ENCODE measurements around the gene TGFB2. TPM values are rescaled to one million over a fixed set of nuclear protein-coding genes. Genes with fewer than 3 reads are reported as not detected.

TGFB2 gene
- total and polyA plus RNA-seq, 4 donors, result 0.21 to 0.75 (median 0.41) TPM

GRCh38 chr1:218488531-218488930, 143.4 kb downstream of the TGFB2 start (continued):
- TF ChIP-seq SP1 (IDR thresholded peaks at IDR 0.05), result no peak

GRCh38 chr1:218488986-218489385, 143.8 kb downstream of the TGFB2 start:
- WGBS, result 58% methylated on average over 3 of the region's 3 CpGs

DNA sequence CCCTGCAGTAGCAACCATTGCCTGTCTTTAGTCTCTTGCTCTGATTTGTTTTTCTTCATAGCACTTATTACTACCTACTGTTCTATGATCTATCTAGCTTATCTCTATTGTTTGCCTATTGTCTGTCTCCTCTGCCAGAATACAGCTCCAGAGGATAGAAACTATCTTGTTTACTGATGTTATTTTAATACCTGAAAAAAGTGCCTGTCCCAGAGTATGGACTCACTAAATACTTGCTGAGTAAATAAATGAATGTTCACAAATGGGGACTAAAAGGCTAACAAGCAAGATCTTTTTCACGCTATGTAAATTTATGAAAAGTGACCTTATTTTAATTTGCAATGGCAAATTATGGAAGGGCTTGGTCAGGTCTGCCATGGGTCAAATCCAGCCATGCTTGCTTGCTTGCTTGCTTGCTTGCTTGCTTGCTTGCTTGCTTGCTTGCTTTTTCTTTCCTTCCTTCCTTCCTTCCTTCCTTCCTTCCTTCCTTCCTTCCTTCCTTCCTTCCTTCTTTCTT, 145.3 kb downstream of the TGFB2 start:
- Histone ChIP-seq H3K9me3 (ENCODE audit: control insufficient read depth in 4 of 4, low read length in 3 of 4) (no peaks in the 10 kb centered on the region), H3K27me3 (ENCODE audit: control insufficient read depth in 4 of 4, insufficient read depth in 4 of 4, low read length in 3 of 4) (no peaks in the 10 kb centered on the region), H3K27ac (ENCODE audit: low read depth in 1 of 2, low read length in 2 of 2) (no peak overlapping the region), H3K9ac (ENCODE audit: low read depth in 1 of 2, low read length in 2 of 2) (no peak overlapping the region), H3K4me1 (ENCODE audit: control insufficient read depth in 4 of 4, insufficient read depth in 4 of 4, low read length in 3 of 4) (no peaks in the 10 kb centered on the region), H3K36me3 (ENCODE audit: control insufficient read depth in 4 of 4, insufficient read depth in 3 of 4, low read depth in 1 of 4, low read length in 3 of 4) (no peaks in the 10 kb centered on the region), H3K4me3 (ENCODE audit: low read depth in 1 of 3, low read length in 3 of 3) (no peak overlapping the region)
- DNase-seq (ENCODE audit: low spot score), result no peak
- 75% methylated on average over 1 of the region's 1 CpG for WGBS
- TF ChIP-seq GABPA (IDR thresholded peaks at IDR 0.05 in 1 of 2, conservative IDR thresholded peaks at IDR 0.05 in 1 of 2) (no peak), EGR1 (IDR thresholded peaks at IDR 0.05; ENCODE audit: low read depth in 2 of 2) (no peak), FOXA1 (IDR thresholded peaks at IDR 0.05) (no peak), FOXA2 (IDR thresholded peaks at IDR 0.05) (no peak), JUND (IDR thresholded peaks at IDR 0.05) (no peak)
- TF ChIP-seq, protein P1, sequence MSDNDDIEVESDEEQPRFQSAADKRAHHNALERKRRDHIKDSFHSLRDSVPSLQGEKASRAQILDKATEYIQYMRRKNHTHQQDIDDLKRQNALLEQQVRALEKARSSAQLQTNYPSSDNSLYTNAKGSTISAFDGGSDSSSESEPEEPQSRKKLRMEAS (IDR thresholded peaks at IDR 0.05), result no peak
- TF ChIP-seq, protein P2, sequence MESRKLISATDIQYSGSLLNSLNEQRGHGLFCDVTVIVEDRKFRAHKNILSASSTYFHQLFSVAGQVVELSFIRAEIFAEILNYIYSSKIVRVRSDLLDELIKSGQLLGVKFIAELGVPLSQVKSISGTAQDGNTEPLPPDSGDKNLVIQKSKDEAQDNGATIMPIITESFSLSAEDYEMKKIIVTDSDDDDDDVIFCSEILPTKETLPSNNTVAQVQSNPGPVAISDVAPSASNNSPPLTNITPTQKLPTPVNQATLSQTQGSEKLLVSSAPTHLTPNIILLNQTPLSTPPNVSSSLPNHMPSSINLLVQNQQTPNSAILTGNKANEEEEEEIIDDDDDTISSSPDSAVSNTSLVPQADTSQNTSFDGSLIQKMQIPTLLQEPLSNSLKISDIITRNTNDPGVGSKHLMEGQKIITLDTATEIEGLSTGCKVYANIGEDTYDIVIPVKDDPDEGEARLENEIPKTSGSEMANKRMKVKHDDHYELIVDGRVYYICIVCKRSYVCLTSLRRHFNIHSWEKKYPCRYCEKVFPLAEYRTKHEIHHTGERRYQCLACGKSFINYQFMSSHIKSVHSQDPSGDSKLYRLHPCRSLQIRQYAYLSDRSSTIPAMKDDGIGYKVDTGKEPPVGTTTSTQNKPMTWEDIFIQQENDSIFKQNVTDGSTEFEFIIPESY (IDR thresholded peaks at IDR 0.05), result no peak

More at GRCh38 chr1:218488986-218489385, 143.8 kb downstream of the TGFB2 start:
- TF ChIP-seq REST (IDR thresholded peaks at IDR 0.05) (no peak), RXRA (IDR thresholded peaks at IDR 0.05) (no peak), RAD21 (IDR thresholded peaks at IDR 0.05) (no peak), JUND (IDR thresholded peaks at IDR 0.05) (no peak), FOXA1 (IDR thresholded peaks at IDR 0.05) (no peak), SP1 (IDR thresholded peaks at IDR 0.05) (no peak), YY1 (IDR thresholded peaks at IDR 0.05) (no peak), HNF4A (conservative IDR thresholded peaks at IDR 0.05) (no peak), HNF4G (IDR thresholded peaks at IDR 0.05) (no peak), NR2F2 (IDR thresholded peaks at IDR 0.05) (no peak), EGR1 (IDR thresholded peaks at IDR 0.05; ENCODE audit: low read depth in 2 of 2) (no peak)
- TF ChIP-seq, protein P2 (IDR thresholded peaks at IDR 0.05), result no peak
- TF ChIP-seq, protein P3, sequence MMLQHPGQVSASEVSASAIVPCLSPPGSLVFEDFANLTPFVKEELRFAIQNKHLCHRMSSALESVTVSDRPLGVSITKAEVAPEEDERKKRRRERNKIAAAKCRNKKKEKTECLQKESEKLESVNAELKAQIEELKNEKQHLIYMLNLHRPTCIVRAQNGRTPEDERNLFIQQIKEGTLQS (IDR thresholded peaks at IDR 0.05), result no peak
- TF ChIP-seq, protein P1 (IDR thresholded peaks at IDR 0.05), result no peak
- Histone ChIP-seq H3K36me3 (ENCODE audit: control insufficient read depth in 4 of 4, insufficient read depth in 3 of 4, low read depth in 1 of 4, low read length in 3 of 4) (no peaks in the 10 kb centered on the region), H3K9ac (ENCODE audit: low read depth in 1 of 2, low read length in 2 of 2) (no peak overlapping the region), H3K27ac (ENCODE audit: low read depth in 1 of 2, low read length in 2 of 2) (no peak overlapping the region), H3K4me1 (ENCODE audit: control insufficient read depth in 4 of 4, insufficient read depth in 4 of 4, low read length in 3 of 4) (no peaks in the 10 kb centered on the region), H3K4me3 (ENCODE audit: low read depth in 1 of 3, low read length in 3 of 3) (no peak overlapping the region), H3K9me3 (ENCODE audit: control insufficient read depth in 4 of 4, low read length in 3 of 4) (no peaks in the 10 kb centered on the region), H3K27me3 (ENCODE audit: control insufficient read depth in 4 of 4, insufficient read depth in 4 of 4, low read length in 3 of 4) (no peaks in the 10 kb centered on the region)
- DNase-seq (ENCODE audit: low spot score), result no peak

Data from liver (tissue), 9 donors.